Adrenal gland (tissue), 12 donors: ENCODE data around the gene RSPO1. TPM values are rescaled to one million over a fixed set of nuclear protein-coding genes. Genes with fewer than 3 reads are reported as not detected.

Experiments
- DNase-seq, 7 donors: peaks; one replicate each; pipeline ENCODE4 v3.0.0-alpha.2; 2019 to 2020
- H3K27ac ChIP-seq, 5 donors: fragments of 200-600 bp; sonication (generic) in 4 of 5; 1 replicate in 3 of 5; 2 replicates in 2 of 5; pipeline versions ENCODE4 v1.5.1 to v1.8.0; 2016 to 2020; ENCODE audit warnings: mild to moderate bottlenecking in 1 of 5
- H3K27me3 ChIP-seq: fragments of 200-600 bp; 2 replicates; pipeline ENCODE4 v1.8.0; 2021
- H3K36me3 ChIP-seq, 2 donors: fragments of 200-600 bp; replicated peaks in 1 of 2; 1 replicate in 1 of 2; 2 replicates in 1 of 2; pipeline versions ENCODE4 v1.5.1 to v1.8.0; 2018 to 2022
- H3K4me1 ChIP-seq, 2 donors: fragments of 200-600 bp; replicated peaks in 1 of 2; 1 replicate in 1 of 2; 2 replicates in 1 of 2; pipeline versions ENCODE4 v1.5.1 to v1.8.0; 2018 to 2021
- H3K4me3 ChIP-seq, 4 donors: fragments of 200-600 bp; sonication (generic) in 3 of 4; one replicate each; pipeline ENCODE4 v1.5.1; 2016 to 2018
- H3K9me3 ChIP-seq, 3 donors: fragments of 200-600 bp; sonication (generic) in 1 of 3; replicated peaks in 1 of 3; 1 replicate in 2 of 3; 2 replicates in 1 of 3; pipeline versions ENCODE4 v1.5.1 to v1.8.0; 2016 to 2021
- POLR2A ChIP-seq, 2 donors: fragments of 450-650 bp; IDR thresholded peaks; one replicate each; pipeline ENCODE4 v1.6.1; 2017; ENCODE audit warnings: antibody characterized with exemption in 2 of 2, mild to moderate bottlenecking in 2 of 2, moderate library complexity in 1 of 2
- WGBS, 4 donors: extraction: QIAGEN DNeasy Blood & Tissue Kit in 2 of 4; methylation state at CpG; one replicate each; pipeline versions ENCODE4 v1.1.5 to v1.1.7; 2013 to 2017; 5-methylcytosine and 5-hydroxymethylcytosine counted together
- intact Hi-C, 2 donors: fragments of 100-400 bp; cut with DNase I; formaldehyde crosslinking; loops; one replicate each; pipeline versions ENCODE4 v1.14.1 to v1.15.0; 2022 to 2023
- polyA plus RNA-seq, 3 donors: library from polyadenylated mRNA; stranded (reverse); fragments of 200-250 nt in 2 of 3; fragments of 350-450 nt in 1 of 3; fragmentation: Illumina TruSeq in 1 of 3; extraction: RNeasy Lipid Tissue Mini Kit (QIAGEN cat#74804) in 1 of 3; gene quantifications; one replicate each; pipeline ENCODE4 v1.2.3, GENCODE V29; 2013 to 2014
- total RNA-seq, 9 donors: library from RNA; depleted of rRNA in 4 of 9; stranded (reverse); fragments of >200 nt in 4 of 9; fragments of 120-200 nt in 1 of 9; fragmentation: NEBNext Ultra II Directional in 1 of 9; extraction: Animal tissue kit (Norgen Biotek cat#: 25700) in 1 of 9; gene quantifications; one replicate each; pipeline versions ENCODE4 v1.1.0 to v1.2.4, GENCODE V29; 2013 to 2023
- TF ChIP-seq, protein P1 (sequence below), 6 experiments: fragments of 450-650 bp in 4 of 6; fragments of 200-600 bp in 2 of 6; sonication (generic) in 1 of 6; IDR thresholded peaks; 1 replicate in 5 of 6; 2 replicates in 1 of 6; pipeline versions ENCODE4 v1.5.1 to v1.8.0; 2016 to 2021; ENCODE audit warnings: antibody characterized with exemption in 6 of 6, mild to moderate bottlenecking in 2 of 6, moderate library complexity in 1 of 6
- donor health status: healthy with polysubstance abuse.
- donor health status: Bipolar disorder and iron deficiency.
- donor health status: DM: yes; HTN: yes; CAD: no.
- donor health status: DM: no; HTN: no; CAD: no.
- donor health status: DM: no; HTN: no; CAD: no.
- donor health status: DM: yes; HTN: yes; CAD: no.

Gene RSPO1
- total and polyA plus RNA-seq, 12 donors: 0.11 to 0.51 (median 0.18) TPM; not detected in 4

DNA sequence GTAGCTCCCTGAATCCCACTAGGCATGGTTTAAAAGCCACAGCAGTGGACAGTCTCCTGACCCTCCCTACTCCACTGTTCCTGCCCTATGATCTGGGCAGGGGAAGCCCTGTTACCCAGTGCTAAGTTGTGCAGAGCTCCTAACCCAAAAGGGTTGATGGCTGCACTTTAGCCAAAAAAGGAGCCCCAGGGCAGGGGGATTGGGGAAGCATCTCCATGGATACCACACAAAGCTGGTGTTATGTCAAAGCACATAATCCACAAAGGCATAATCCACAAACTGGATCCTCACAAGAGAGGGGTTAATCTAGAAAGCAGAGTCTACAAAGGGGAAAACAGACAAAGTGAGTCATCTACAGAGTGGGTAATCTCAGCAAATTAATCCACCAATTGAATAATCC, 5.7 kb downstream of the RSPO1 start:
- no peak for TF ChIP-seq POLR2A (IDR thresholded peaks at IDR 0.05)
- TF ChIP-seq, protein P1, sequence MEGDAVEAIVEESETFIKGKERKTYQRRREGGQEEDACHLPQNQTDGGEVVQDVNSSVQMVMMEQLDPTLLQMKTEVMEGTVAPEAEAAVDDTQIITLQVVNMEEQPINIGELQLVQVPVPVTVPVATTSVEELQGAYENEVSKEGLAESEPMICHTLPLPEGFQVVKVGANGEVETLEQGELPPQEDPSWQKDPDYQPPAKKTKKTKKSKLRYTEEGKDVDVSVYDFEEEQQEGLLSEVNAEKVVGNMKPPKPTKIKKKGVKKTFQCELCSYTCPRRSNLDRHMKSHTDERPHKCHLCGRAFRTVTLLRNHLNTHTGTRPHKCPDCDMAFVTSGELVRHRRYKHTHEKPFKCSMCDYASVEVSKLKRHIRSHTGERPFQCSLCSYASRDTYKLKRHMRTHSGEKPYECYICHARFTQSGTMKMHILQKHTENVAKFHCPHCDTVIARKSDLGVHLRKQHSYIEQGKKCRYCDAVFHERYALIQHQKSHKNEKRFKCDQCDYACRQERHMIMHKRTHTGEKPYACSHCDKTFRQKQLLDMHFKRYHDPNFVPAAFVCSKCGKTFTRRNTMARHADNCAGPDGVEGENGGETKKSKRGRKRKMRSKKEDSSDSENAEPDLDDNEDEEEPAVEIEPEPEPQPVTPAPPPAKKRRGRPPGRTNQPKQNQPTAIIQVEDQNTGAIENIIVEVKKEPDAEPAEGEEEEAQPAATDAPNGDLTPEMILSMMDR (IDR thresholded peaks at IDR 0.05): no peak
- no peak overlapping the region for H3K4me3 ChIP-seq
- H3K27ac ChIP-seq: no peak overlapping the region
- no peaks in the 10 kb centered on the region for H3K36me3 ChIP-seq
- H3K27me3 ChIP-seq: peaks cover 51% of the 10 kb centered on the region
- H3K9me3 ChIP-seq: no peaks in the 10 kb centered on the region
- intact Hi-C loops: no loop called here
- no peaks in the 10 kb centered on the region for H3K4me1 ChIP-seq
- DNase-seq: no peak

DNA sequence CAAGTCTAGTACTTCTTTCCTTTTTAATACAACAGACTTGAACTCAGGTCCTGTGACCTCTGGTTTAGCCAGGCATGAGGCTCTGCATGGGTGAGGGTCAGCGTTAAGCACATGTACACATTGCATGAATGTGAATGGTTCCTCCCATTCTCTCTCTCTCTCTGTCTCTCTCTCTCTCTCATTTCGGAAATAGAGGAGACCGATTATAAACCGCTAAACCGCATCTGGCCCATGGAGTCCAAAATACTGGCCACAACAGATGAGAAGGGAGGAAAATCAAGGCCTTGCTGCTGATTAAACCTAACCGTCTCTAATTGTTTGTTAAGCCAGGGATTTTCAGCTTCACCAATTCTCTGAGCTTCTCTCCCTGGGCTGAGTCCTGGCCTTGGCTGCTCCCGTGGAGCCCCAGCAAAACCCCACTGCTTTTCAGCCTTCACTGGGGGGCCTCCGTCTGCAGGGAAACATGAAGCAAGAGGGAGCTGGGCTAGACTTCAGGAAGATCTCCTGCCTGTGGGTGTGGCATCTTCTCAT, 6.6 kb downstream of the RSPO1 start:
- DNase-seq: no peak
- 66 to 74% (median 71%) methylated on average over 7 to 8 of the region's 8 CpGs for WGBS, 4 donors
- intact Hi-C loops: no loop called here
- no peak overlapping the region for H3K27ac ChIP-seq
- H3K4me1 ChIP-seq: no peaks in the 10 kb centered on the region
- H3K4me3 ChIP-seq: no peak overlapping the region
- peaks cover 42% of the 10 kb centered on the region for H3K27me3 ChIP-seq
- TF ChIP-seq, protein P1 (IDR thresholded peaks at IDR 0.05): no peak
- TF ChIP-seq POLR2A (IDR thresholded peaks at IDR 0.05): no peak
- no peaks in the 10 kb centered on the region for H3K9me3 ChIP-seq
- H3K36me3 ChIP-seq: no peaks in the 10 kb centered on the region

DNA sequence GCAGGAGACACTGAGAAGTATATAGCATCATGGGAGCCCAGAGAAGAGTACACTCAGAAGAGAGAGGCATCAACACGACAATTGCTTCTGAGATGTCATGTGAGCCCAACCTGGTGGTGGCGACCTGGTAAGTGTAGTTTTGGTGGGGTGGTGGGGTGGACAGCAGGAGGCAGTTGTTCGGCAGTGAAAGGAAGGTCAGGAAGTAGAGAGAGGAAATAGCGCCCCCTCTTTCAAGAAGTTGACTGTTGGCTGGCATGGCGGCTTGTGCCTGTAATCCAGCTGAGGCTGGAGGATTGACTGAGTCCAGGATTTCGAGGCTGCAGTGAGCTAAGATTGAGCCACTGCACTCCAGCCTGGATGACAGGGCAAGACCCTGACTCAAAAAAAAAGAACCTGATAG, 12.6 kb downstream of the RSPO1 start:
- Histone ChIP-seq H3K4me1 (no peaks in the 10 kb centered on the region), H3K27ac (no peak overlapping the region), H3K27me3 (peaks cover 10% of the 10 kb centered on the region), H3K9me3 (no peaks in the 10 kb centered on the region), H3K4me3 (no peak overlapping the region), H3K36me3 (no peaks in the 10 kb centered on the region)
- 43 to 51% (median 46%) methylated on average over 6 of the region's 6 CpGs for WGBS, 4 donors
- TF ChIP-seq POLR2A (IDR thresholded peaks at IDR 0.05): no peak
- TF ChIP-seq, protein P1 (IDR thresholded peaks at IDR 0.05): no peak
- no peak for DNase-seq
- intact Hi-C loops: no loop called here

DNA sequence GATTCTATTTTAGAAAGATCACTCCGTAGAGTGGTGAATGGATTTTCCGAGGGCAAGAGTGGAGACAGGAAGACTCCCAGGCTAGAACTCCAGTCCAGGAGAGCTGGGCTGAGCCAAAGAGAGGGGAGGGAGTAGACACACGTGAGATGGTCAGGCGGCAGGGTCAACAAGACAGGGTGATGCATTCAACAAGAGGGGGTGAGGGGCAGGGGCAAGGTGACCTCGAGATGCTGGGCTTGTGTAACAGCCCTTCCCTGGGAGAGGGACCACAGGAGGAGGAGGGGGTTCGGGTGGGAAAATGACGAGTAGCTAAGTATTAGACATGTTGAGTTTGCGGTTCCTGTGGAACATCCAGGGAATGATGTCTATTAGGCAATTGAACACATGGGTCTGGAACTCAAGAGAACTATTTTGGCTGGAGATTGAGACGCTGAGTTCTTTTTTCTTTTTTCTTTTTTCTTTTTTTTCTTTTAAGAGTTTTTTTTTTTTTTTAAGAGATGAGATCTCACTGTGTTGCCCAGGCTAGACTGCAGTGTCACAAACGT, 13.3 kb downstream of the RSPO1 start:
- H3K27me3 ChIP-seq: peaks cover 14% of the 10 kb centered on the region
- TF ChIP-seq POLR2A (IDR thresholded peaks at IDR 0.05): no peak
- no peaks in the 10 kb centered on the region for H3K9me3 ChIP-seq
- intact Hi-C loops: no loop called here
- DNase-seq: no peak
- 48 to 64% (median 52%) methylated on average over 9 to 10 of the region's 10 CpGs for WGBS, 4 donors
- no peak overlapping the region for H3K27ac ChIP-seq
- no peaks in the 10 kb centered on the region for H3K36me3 ChIP-seq
- H3K4me3 ChIP-seq: no peak overlapping the region
- no peaks in the 10 kb centered on the region for H3K4me1 ChIP-seq

DNA sequence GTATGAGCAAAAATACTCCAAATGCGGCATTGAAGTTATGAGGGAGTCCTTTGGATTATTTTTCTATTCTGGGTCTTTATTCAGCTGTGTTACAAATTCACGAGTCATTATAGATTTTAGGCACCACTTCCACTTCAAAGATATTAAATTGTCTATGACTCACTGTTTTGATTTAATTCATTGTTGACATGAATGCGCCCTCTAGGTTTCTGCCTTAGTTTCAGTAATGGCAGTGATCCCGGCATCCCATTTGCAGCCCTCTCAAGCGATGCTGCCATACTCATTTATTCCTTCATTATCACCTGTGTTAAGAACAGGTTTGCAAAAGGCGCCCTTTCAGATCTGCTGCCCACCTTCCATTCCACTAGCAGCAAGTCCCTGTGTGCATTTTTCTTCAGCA, 14.0 kb downstream of the RSPO1 start:
- H3K27ac ChIP-seq: no peak overlapping the region

More for the DNA sequence above, 14.0 kb downstream of the RSPO1 start:
- intact Hi-C loops: no loop called here
- Histone ChIP-seq H3K9me3 (no peaks in the 10 kb centered on the region), H3K4me1 (no peaks in the 10 kb centered on the region), H3K27me3 (peaks cover 18% of the 10 kb centered on the region), H3K4me3 (no peak overlapping the region), H3K36me3 (no peaks in the 10 kb centered on the region)
- WGBS, 4 donors: 65 to 76% (median 70%) methylated on average over 6 of the region's 6 CpGs
- TF ChIP-seq, protein P1 (IDR thresholded peaks at IDR 0.05): no peak
- no peak for TF ChIP-seq POLR2A (IDR thresholded peaks at IDR 0.05)
- DNase-seq: no peak
